Upper lobe of right lung (tissue), 1 donor: ENCODE measurements around the gene TOR4A. TPM values are rescaled to one million over a fixed set of nuclear protein-coding genes. Genes with fewer than 3 reads are reported as not detected.

Experiments
- ATAC-seq: fragments of 200-7000 bp; cut with Tn5 transposase; one replicate; pipeline ENCODE4 v1.9.1; 2020; ENCODE audit warnings: mild to moderate bottlenecking, moderate library complexity
- DNase-seq: peaks from one replicate; pipeline ENCODE4 v3.0.0-alpha.2; 2020
- H3K27ac ChIP-seq: fragments of 200-600 bp; one replicate; pipeline ENCODE4 v1.8.0; 2022
- H3K27me3 ChIP-seq: fragments of 200-600 bp; one replicate; pipeline ENCODE4 v1.8.0; 2022; ENCODE audit warnings: mild to moderate bottlenecking
- H3K36me3 ChIP-seq: fragments of 200-600 bp; one replicate; pipeline ENCODE4 v1.8.0; 2022
- H3K4me1 ChIP-seq: fragments of 200-600 bp; one replicate; pipeline ENCODE4 v1.8.0; 2022
- H3K4me3 ChIP-seq: fragments of 200-600 bp; one replicate; pipeline ENCODE4 v1.8.0; 2022; ENCODE audit warnings: mild to moderate bottlenecking
- H3K9me3 ChIP-seq: fragments of 200-600 bp; one replicate; pipeline ENCODE4 v1.8.0; 2022
- intact Hi-C: fragments of 100-400 bp; cut with DNase I; formaldehyde crosslinking; loops from one replicate; pipeline ENCODE4 v1.11.0; 2022
- total RNA-seq: library from RNA; stranded (reverse); fragmentation: NEBNext Ultra II Directional; extraction: Animal tissue kit (Norgen Biotek cat#: 25700); gene quantifications from one replicate; pipeline ENCODE4 v1.2.1, GENCODE V29; 2021
- TF ChIP-seq, protein P1 (sequence below): fragments of 200-600 bp; IDR thresholded peaks from one replicate; pipeline ENCODE4 v1.8.0; 2022; ENCODE audit warnings: antibody characterized with exemption
- donor health status: DM: no; HTN: yes; CAD: no; lungs with severe emphysema.

Gene TOR4A
- total RNA-seq, 1 donor from 2014 or later = 27.4 TPM

DNA sequence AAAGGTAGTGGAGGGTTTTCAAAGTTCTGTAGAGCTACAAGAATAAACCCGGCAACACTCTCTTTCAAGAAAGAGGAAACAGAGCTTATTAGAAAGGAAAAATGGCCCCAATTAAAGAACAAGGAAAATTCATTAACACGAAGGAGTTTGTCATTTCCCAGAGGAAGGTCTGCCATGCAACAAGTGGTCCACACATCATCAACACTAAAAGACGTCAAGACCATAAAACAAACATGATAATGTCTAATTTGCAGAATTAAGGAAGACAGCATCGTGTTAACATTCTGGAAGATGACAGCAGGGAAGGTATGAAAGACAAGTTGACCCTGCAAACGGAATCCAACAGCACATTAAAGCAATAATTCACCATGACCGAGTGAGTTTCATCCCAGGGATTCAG is 53.2 kb downstream of the TOR4A start:
- Histone ChIP-seq H3K27me3 (no peaks in the 10 kb centered on the region), H3K36me3 (no peaks in the 10 kb centered on the region), H3K4me1 (no peaks in the 10 kb centered on the region), H3K27ac (no peak overlapping the region), H3K9me3 (no peaks in the 10 kb centered on the region), H3K4me3 (no peak overlapping the region)
- TF ChIP-seq, protein P1, sequence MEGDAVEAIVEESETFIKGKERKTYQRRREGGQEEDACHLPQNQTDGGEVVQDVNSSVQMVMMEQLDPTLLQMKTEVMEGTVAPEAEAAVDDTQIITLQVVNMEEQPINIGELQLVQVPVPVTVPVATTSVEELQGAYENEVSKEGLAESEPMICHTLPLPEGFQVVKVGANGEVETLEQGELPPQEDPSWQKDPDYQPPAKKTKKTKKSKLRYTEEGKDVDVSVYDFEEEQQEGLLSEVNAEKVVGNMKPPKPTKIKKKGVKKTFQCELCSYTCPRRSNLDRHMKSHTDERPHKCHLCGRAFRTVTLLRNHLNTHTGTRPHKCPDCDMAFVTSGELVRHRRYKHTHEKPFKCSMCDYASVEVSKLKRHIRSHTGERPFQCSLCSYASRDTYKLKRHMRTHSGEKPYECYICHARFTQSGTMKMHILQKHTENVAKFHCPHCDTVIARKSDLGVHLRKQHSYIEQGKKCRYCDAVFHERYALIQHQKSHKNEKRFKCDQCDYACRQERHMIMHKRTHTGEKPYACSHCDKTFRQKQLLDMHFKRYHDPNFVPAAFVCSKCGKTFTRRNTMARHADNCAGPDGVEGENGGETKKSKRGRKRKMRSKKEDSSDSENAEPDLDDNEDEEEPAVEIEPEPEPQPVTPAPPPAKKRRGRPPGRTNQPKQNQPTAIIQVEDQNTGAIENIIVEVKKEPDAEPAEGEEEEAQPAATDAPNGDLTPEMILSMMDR = no peak
- intact Hi-C loops = no loop called here
- no peak for ATAC-seq
- DNase-seq = no peak

DNA sequence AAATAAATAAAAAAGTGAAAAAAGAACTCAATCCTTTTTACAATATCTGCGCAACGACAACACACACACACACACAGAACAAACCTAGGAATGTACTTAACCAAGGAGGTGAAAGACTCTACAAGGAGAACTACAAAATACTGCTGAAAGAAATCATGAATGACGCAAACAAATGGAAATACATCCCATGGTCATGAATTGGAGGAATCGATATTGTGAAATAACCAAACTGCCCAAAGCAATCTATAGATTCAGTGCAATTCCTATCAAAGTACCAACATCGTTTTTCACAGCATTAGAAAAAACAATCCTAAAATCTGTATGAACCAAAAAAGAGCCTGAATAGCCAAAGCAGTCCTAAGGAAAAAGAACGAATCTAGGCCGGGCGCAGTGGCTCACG is 54.4 kb downstream of the TOR4A start:
- H3K4me3 ChIP-seq = no peak overlapping the region
- no peaks in the 10 kb centered on the region for H3K36me3 ChIP-seq
- no peaks in the 10 kb centered on the region for H3K9me3 ChIP-seq
- H3K27ac ChIP-seq = no peak overlapping the region
- H3K4me1 ChIP-seq = no peaks in the 10 kb centered on the region
- H3K27me3 ChIP-seq = no peaks in the 10 kb centered on the region
- DNase-seq (no peak), ATAC-seq (no peak)
- TF ChIP-seq, protein P1 = no peak
- intact Hi-C loops = no loop called here

Other genes with a start within 250 kb of the TOR4A start
- gene ABCA2, start 249.5 kb upstream of the TOR4A start, total RNA-seq = 44.3 TPM
- 0.81 TPM for gene FUT7, start 245.6 kb upstream of the TOR4A start, total RNA-seq
- 152 TPM for gene NPDC1, start 231.5 kb upstream of the TOR4A start, total RNA-seq
- gene ENTPD2, start 223.7 kb upstream of the TOR4A start, total RNA-seq = 0.41 TPM
- 0.84 TPM for gene SAPCD2, start 207.2 kb upstream of the TOR4A start, total RNA-seq
- gene UAP1L1, start 200.2 kb upstream of the TOR4A start, total RNA-seq = 30.7 TPM
- gene MAN1B1, start 190.7 kb upstream of the TOR4A start, total RNA-seq = 39.4 TPM
- gene DPP7, start 163.0 kb upstream of the TOR4A start, total RNA-seq = 183 TPM
- gene GRIN1, start 138.6 kb upstream of the TOR4A start, total RNA-seq = 0.64 TPM
- gene LRRC26, start 107.7 kb upstream of the TOR4A start, total RNA-seq = not detected
- gene TMEM210, start 105.7 kb upstream of the TOR4A start, total RNA-seq = not detected
- gene ANAPC2, start 89.2 kb upstream of the TOR4A start, total RNA-seq = 51.4 TPM
- 55.5 TPM for gene SSNA1, start 89.0 kb upstream of the TOR4A start, total RNA-seq
- 22.3 TPM for gene TPRN, start 77.0 kb upstream of the TOR4A start, total RNA-seq
- 28.7 TPM for gene TMEM203, start 72.1 kb upstream of the TOR4A start, total RNA-seq
- 16.7 TPM for gene NDOR1, start 72.0 kb upstream of the TOR4A start, total RNA-seq
- gene RNF208, start 55.5 kb upstream of the TOR4A start, total RNA-seq = 6.7 TPM
- 0.41 TPM for gene CYSRT1, start 52.6 kb upstream of the TOR4A start, total RNA-seq
- gene RNF224, start 50.2 kb upstream of the TOR4A start, total RNA-seq = 0.35 TPM
- gene SLC34A3, start 46.8 kb upstream of the TOR4A start, total RNA-seq = 0.23 TPM
- 191 TPM for gene TUBB4B, start 36.4 kb upstream of the TOR4A start, total RNA-seq
- gene STPG3, start 26.4 kb upstream of the TOR4A start, total RNA-seq = not detected
- gene NELFB, start 22.4 kb upstream of the TOR4A start, total RNA-seq = 47.2 TPM
- gene NRARP, start 24.5 kb downstream of the TOR4A start, total RNA-seq = 21.5 TPM
- gene EXD3, start 145.4 kb downstream of the TOR4A start, total RNA-seq = 27.3 TPM
- gene NOXA1, start 145.7 kb downstream of the TOR4A start, total RNA-seq = 6.5 TPM
- gene ENTPD8, start 163.6 kb downstream of the TOR4A start, total RNA-seq = not detected
- gene NSMF, start 181.6 kb downstream of the TOR4A start, total RNA-seq = 23.9 TPM